ENCODE results near the gene CFAP74. TPM values are rescaled to one million over a fixed set of nuclear protein-coding genes. Genes with fewer than 3 reads are reported as not detected.

The CFAP74 gene
- total RNA-seq, 4 donors from 2014 or later, result 0.35 to 1.1 (median 0.83) TPM; not detected in 1

- H3K4me3 ChIP-seq, result no peak overlapping the region
- no peaks in the 10 kb centered on the region for H3K27me3 ChIP-seq
- H3K27ac ChIP-seq, result peak overlapping the region in 1 of 4 donors; percentile 25
- no peaks in the 10 kb centered on the region for H3K36me3 ChIP-seq
- no peaks in the 10 kb centered on the region for H3K9me3 ChIP-seq
- peak in 1 of 3 donors; percentile 61 for DNase-seq
- peaks cover 0 to 28% (median 1%) of the 10 kb centered on the region in 4 donors for H3K4me1 ChIP-seq
- no peak for TF ChIP-seq POLR2A (IDR thresholded peaks at IDR 0.05)
- TF ChIP-seq, protein P1, sequence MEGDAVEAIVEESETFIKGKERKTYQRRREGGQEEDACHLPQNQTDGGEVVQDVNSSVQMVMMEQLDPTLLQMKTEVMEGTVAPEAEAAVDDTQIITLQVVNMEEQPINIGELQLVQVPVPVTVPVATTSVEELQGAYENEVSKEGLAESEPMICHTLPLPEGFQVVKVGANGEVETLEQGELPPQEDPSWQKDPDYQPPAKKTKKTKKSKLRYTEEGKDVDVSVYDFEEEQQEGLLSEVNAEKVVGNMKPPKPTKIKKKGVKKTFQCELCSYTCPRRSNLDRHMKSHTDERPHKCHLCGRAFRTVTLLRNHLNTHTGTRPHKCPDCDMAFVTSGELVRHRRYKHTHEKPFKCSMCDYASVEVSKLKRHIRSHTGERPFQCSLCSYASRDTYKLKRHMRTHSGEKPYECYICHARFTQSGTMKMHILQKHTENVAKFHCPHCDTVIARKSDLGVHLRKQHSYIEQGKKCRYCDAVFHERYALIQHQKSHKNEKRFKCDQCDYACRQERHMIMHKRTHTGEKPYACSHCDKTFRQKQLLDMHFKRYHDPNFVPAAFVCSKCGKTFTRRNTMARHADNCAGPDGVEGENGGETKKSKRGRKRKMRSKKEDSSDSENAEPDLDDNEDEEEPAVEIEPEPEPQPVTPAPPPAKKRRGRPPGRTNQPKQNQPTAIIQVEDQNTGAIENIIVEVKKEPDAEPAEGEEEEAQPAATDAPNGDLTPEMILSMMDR (IDR thresholded peaks at IDR 0.05), result no peak
These were observed 102.5 kb downstream of the CFAP74 start for GRCh38 chr1:1900883-1901640.

DNA sequence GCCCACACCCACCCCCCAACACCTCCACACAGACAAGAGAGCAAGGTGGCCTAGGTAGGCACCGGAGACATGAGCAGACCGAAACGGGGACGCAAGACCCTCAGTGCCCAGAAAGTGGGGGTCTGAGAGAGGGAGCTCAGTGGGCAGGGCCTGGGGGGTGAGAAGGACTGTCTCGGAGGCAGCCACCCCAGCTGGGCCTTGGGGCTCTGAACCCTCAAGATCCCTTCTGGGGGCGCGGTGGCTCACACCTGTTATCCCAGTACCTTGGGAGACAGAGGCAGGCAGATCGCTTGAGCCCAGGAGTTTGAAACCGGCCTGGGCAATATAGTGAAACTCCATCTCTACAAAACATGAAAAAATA lies 103.6 kb downstream of the CFAP74 start:
- Histone ChIP-seq H3K4me3 (no peak overlapping the region), H3K27ac (no peak overlapping the region), H3K9me3 (no peaks in the 10 kb centered on the region), H3K27me3 (no peaks in the 10 kb centered on the region), H3K36me3 (no peaks in the 10 kb centered on the region), H3K4me1 (peaks cover 8 to 36% (median 11%) of the 10 kb centered on the region in 4 donors)
- TF ChIP-seq, protein P1 (IDR thresholded peaks at IDR 0.05), result no peak
- no peak for TF ChIP-seq POLR2A (IDR thresholded peaks at IDR 0.05)
- no peak for DNase-seq

- Histone ChIP-seq H3K4me3 (no peak overlapping the region), H3K9me3 (no peaks in the 10 kb centered on the region), H3K27ac (no peak overlapping the region), H3K36me3 (no peaks in the 10 kb centered on the region), H3K27me3 (no peaks in the 10 kb centered on the region), H3K4me1 (peaks cover 8 to 40% (median 16%) of the 10 kb centered on the region in 4 donors)
- TF ChIP-seq, protein P1 (IDR thresholded peaks at IDR 0.05), result no peak
- TF ChIP-seq POLR2A (IDR thresholded peaks at IDR 0.05), result no peak
- DNase-seq, result no peak
These were observed 104.2 kb downstream of the CFAP74 start for GRCh38 chr1:1899266-1899966.

DNA sequence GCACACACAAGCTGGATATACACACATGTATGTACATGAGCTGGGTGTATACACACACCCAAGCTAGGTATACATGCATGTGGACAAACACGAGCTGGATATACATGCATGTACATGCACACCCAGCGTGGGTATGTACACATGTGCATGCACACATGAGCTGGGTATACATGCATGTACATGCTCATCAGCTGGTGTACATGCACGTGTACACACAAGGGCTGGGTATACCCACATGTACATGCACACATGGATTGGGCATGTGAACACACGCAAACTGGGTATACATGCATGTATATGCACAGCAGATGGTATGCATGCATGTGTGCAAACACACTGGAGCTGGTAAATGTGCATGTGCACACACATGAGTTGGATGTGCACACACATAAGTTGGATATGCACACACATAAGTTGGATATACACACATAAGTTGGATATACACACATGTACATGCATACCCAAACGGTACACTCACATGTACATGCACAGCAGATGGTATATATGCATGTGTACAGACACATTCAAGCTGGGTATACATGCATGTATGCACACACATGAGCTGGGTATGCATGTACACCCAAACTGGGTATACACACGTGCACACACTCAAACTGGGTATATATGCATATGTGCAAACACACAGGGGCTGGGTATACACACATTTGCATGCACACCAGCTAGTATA lies 105.2 kb downstream of the CFAP74 start:
- no peak overlapping the region for H3K4me3 ChIP-seq
- H3K4me1 ChIP-seq, result peaks cover 8 to 48% (median 19%) of the 10 kb centered on the region in 4 donors
- no peak for DNase-seq

More for the DNA sequence above, 105.2 kb downstream of the CFAP74 start:
- Histone ChIP-seq H3K9me3 (no peaks in the 10 kb centered on the region), H3K27me3 (no peaks in the 10 kb centered on the region), H3K27ac (no peak overlapping the region), H3K36me3 (no peaks in the 10 kb centered on the region)
- TF ChIP-seq, protein P1 (IDR thresholded peaks at IDR 0.05), result no peak
- no peak for TF ChIP-seq POLR2A (IDR thresholded peaks at IDR 0.05)

All from Peyer's patch (tissue), 4 donors.